K562 (cell line): ENCODE results near the gene SERPINA12. TPM values are rescaled to one million over a fixed set of nuclear protein-coding genes. Genes with fewer than 3 reads are reported as not detected.

Experiments used
- ATAC-seq: fragments of 200-7000 bp; cut with Tn5 transposase; 3 replicates; pipeline ENCODE4 v1.9.1; 2020; ENCODE audit warnings: moderate library complexity
- BruUV-seq: library from RNA; stranded (reverse); fragments of 400-500 nt; replicated peaks from 2 replicates; lab custom pipeline; 2021; lab: Mats Ljungman, UMichigan
- CTCF ChIA-PET: fragments of 300-600 bp; formaldehyde crosslinking; extraction: SDS; loops from one replicate; lab custom pipeline; 2021; ENCODE audit warnings: low intra/inter-chr PET ratio; lab: Yijun Ruan, JAX
- POLR2A ChIA-PET: fragments of 300-600, 350-650 bp; sonication (Branson Sonifier 250); formaldehyde crosslinking; extraction: SDS; loops from one replicate; lab custom pipeline; 2021; ENCODE audit warnings: antibody characterized with exemption, inconsistent platforms; lab: Yijun Ruan, JAX
- DNase-seq, 4 experiments: peaks; one replicate each; pipeline versions ENCODE4 v3.0.0 to v3.0.0-alpha.2; 2011 to 2018; ENCODE audit warnings: low spot score in 3 of 4, mixed read lengths in 3 of 4; ENCODE audit errors: extremely low read depth in 1 of 4
- FAIRE-seq: peaks from 2 replicates; lab custom pipeline; 2011; peaks lifted over from hg19 to GRCh38; lab: Jason Lieb, UNC
- H2AFZ ChIP-seq: 2 replicates; pipeline ENCODE4 v1.6.0; 2011; ENCODE audit warnings: low read depth, low read length, control low read depth, inconsistent platforms
- H3K27ac ChIP-seq: fragments of 200-600 bp; 3 replicates; pipeline ENCODE4 v1.8.0; 2011; ENCODE audit warnings: low read depth, mild to moderate bottlenecking, control low read depth, inconsistent platforms, low read length, moderate library complexity, mixed read lengths; ENCODE audit errors: extremely low read depth
- H3K27me3 ChIP-seq, 2 experiments: fragments of 300-600 bp in 1 of 2; 2 replicates in 1 of 2; 3 replicates in 1 of 2; pipeline versions ENCODE4 v1.6.0 to v1.8.0; 2011; ENCODE audit warnings: inconsistent platforms in 2 of 2, low read length in 2 of 2, mild to moderate bottlenecking in 1 of 2, mixed read lengths in 1 of 2, moderate library complexity in 1 of 2; ENCODE audit not compliant: control insufficient read depth in 2 of 2, insufficient read depth in 2 of 2
- H3K36me3 ChIP-seq: fragments of 300-600 bp; 3 replicates; pipeline ENCODE4 v1.8.0; 2011; ENCODE audit warnings: mild to moderate bottlenecking, low read length, inconsistent platforms; ENCODE audit not compliant: control insufficient read depth, insufficient read depth
- H3K4me1 ChIP-seq, 2 experiments: fragments of 200-600 bp in 1 of 2; replicated peaks in 1 of 2; 2 replicates in 1 of 2; 3 replicates in 1 of 2; pipeline versions ENCODE4 v1.5.1 to v1.8.0; 2011; ENCODE audit warnings: inconsistent platforms in 2 of 2, low read length in 2 of 2, mild to moderate bottlenecking in 1 of 2, mixed read lengths in 1 of 2, moderate library complexity in 1 of 2; ENCODE audit not compliant: control insufficient read depth in 2 of 2, insufficient read depth in 2 of 2
- H3K4me2 ChIP-seq: 2 replicates; pipeline ENCODE4 v1.6.1; 2011; ENCODE audit warnings: low read length, control low read depth, inconsistent platforms, mixed read lengths; ENCODE audit not compliant: insufficient read depth
- H3K4me3 ChIP-seq: fragments of 200-600 bp; sonication (generic), shearing (Covaris generic); 2 replicates; pipeline ENCODE4 v1.5.1; 2016; ENCODE audit warnings: control low read depth, inconsistent platforms
- H3K79me2 ChIP-seq: fragments of 200-600 bp; 3 replicates; pipeline ENCODE4 v1.8.0; 2011; ENCODE audit warnings: low read length, inconsistent platforms; ENCODE audit not compliant: control insufficient read depth, insufficient read depth
- H3K9ac ChIP-seq, 2 experiments: 2 replicates each; pipeline versions ENCODE4 v1.6.0 to v1.6.1; 2011; ENCODE audit warnings: low read depth in 2 of 2, low read length in 2 of 2, control low read depth in 1 of 2, inconsistent platforms in 1 of 2, mild to moderate bottlenecking in 1 of 2, mixed read lengths in 1 of 2; ENCODE audit not compliant: insufficient read depth in 1 of 2
- H3K9me1 ChIP-seq: one replicate; pipeline ENCODE4 v1.6.0; 2011; ENCODE audit warnings: inconsistent platforms, mild to moderate bottlenecking, low read length, moderate library complexity; ENCODE audit not compliant: control insufficient read depth, insufficient read depth
- H3K9me3 ChIP-seq: replicated peaks from 2 replicates; pipeline ENCODE4 v1.5.1; 2011; ENCODE audit warnings: low read depth, low read length, inconsistent platforms; ENCODE audit not compliant: control insufficient read depth, insufficient read depth
- H4K20me1 ChIP-seq: replicated peaks from 2 replicates; pipeline ENCODE4 v1.6.1; 2011; ENCODE audit warnings: low read length, inconsistent platforms, mixed read lengths; ENCODE audit not compliant: control insufficient read depth, insufficient read depth
- CEBPB ChIP-seq: fragments of 450-650 bp; IDR thresholded peaks from 2 replicates; pipeline ENCODE4 v1.6.1; 2016; ENCODE audit warnings: missing genetic modification characterization, missing compliant biosample characterization
- CHCHD3 ChIP-seq: fragments of 250-450 bp; sonication (Bioruptor Pico); IDR thresholded peaks from 2 replicates; pipeline ENCODE4 v2.1.2; 2022; ENCODE audit warnings: mild to moderate bottlenecking
- ETV6 ChIP-seq, 3 experiments: fragments of 150-350 bp in 1 of 3; sonication (generic) in 1 of 3; formaldehyde crosslinking in 1 of 3; IDR thresholded peaks; 2 replicates each; pipeline versions ENCODE4 v1.6.1 to v1.8.0; 2014 to 2022; ENCODE audit warnings: borderline replicate concordance in 2 of 3, low read depth in 2 of 3, antibody characterized with exemption in 1 of 3, low read length in 1 of 3, mild to moderate bottlenecking in 1 of 3, missing genetic modification reagents in 1 of 3
- FOXJ3 ChIP-seq: sonication (generic); formaldehyde crosslinking; IDR thresholded peaks from 2 replicates; pipeline ENCODE4 v1.4.0; 2020; ENCODE audit warnings: mild to moderate bottlenecking, missing genetic modification reagents
- HDAC2 ChIP-seq: fragments of 450-650 bp; IDR thresholded peaks from 2 replicates; pipeline ENCODE4 v1.6.1; 2016; ENCODE audit warnings: mild to moderate bottlenecking
- HDAC3 ChIP-seq: fragments of 450-650 bp; IDR thresholded peaks from 2 replicates; pipeline ENCODE4 v1.6.1; 2018; ENCODE audit warnings: borderline replicate concordance, mild to moderate bottlenecking, moderate library complexity; ENCODE audit not compliant: partially characterized antibody
- HDAC6 ChIP-seq: IDR thresholded peaks from 2 replicates; pipeline ENCODE4 v1.6.1; 2012; ENCODE audit warnings: low read depth, mild to moderate bottlenecking, control low read depth, inconsistent platforms, low read length, moderate library complexity
- HNRNPUL1 ChIP-seq: fragments of 200-400 bp; formaldehyde crosslinking; IDR thresholded peaks from 2 replicates; pipeline ENCODE4 v1.6.1; 2017; ENCODE audit warnings: low read length
- JUNB ChIP-seq: fragments of 450-650 bp; formaldehyde crosslinking; conservative IDR thresholded peaks from 2 replicates; pipeline ENCODE4 v1.4.0; 2020; ENCODE audit warnings: mild to moderate bottlenecking
- ZFP30 ChIP-seq: fragments of 250-450 bp; sonication (Bioruptor Pico); IDR thresholded peaks from 2 replicates; pipeline ENCODE4 v1.8.0; 2022; ENCODE audit warnings: moderate library complexity, mild to moderate bottlenecking, inconsistent platforms, borderline replicate concordance
- ZNF165 ChIP-seq: fragments of 250-450 bp; sonication (Bioruptor Pico); IDR thresholded peaks from 2 replicates; pipeline ENCODE4 v1.4.0; 2020; ENCODE audit warnings: borderline replicate concordance
- ZNF175 ChIP-seq: fragments of 200-800 bp; sonication (Bioruptor generic); IDR thresholded peaks from 2 replicates; pipeline ENCODE4 v1.6.1; 2016; ENCODE audit warnings: low read depth, mild to moderate bottlenecking, missing genetic modification characterization, missing compliant biosample characterization
- ZNF584 ChIP-seq: fragments of 200-800 bp; sonication (Bioruptor generic); IDR thresholded peaks from 2 replicates; pipeline ENCODE4 v1.6.1; 2016; ENCODE audit warnings: low read depth, mild to moderate bottlenecking, missing genetic modification characterization, missing compliant biosample characterization
- ZNF766 ChIP-seq: fragments of 200-800 bp; sonication (Bioruptor generic); conservative IDR thresholded peaks from 2 replicates; pipeline ENCODE4 v1.6.1; 2016; ENCODE audit warnings: missing genetic modification characterization, missing compliant biosample characterization
- WGBS: fragments of 100-300 bp; shearing (Covaris generic); methylation state at CpG from one replicate; pipeline ENCODE4 v1.1.6; 2016; ENCODE audit warnings: low coverage, mixed read lengths; ENCODE audit not compliant: insufficient coverage; ENCODE audit errors: missing lambda C conversion rate; 5-methylcytosine and 5-hydroxymethylcytosine counted together
- in situ Hi-C: fragments of 300-500 bp; cut with MboI; formaldehyde crosslinking; loops from 4 replicates; pipeline ENCODE4 v1.15.0; 2018; ENCODE audit warnings: inconsistent platforms, mixed read lengths
- intact Hi-C: fragments of 100-400 bp; cut with micrococcal nuclease; formaldehyde crosslinking; loops from 2 replicates; pipeline ENCODE4 v1.14.2; 2022
- polyA plus RNA-seq, 8 experiments: library from polyadenylated mRNA; depleted of rRNA in 4 of 8; stranded (reverse) in 5 of 8; unstranded in 3 of 8; fragments of >200 nt; fragmentation: Nextera tagmentation in 2 of 8; fragmentation: Illumina TruSeq in 1 of 8; extraction: Ambion mirVana in 2 of 8; extraction: Trizol in 1 of 8; gene quantifications; 2 replicates each; pipeline versions ENCODE4 v1.2.1 to v1.2.3, GENCODE V29; 2011 to 2014; ENCODE audit warnings: inconsistent platforms in 1 of 8, missing spikeins in 1 of 8
- total RNA-seq, 7 experiments: library from RNA; depleted of rRNA in 6 of 7; stranded (reverse); fragments of >200 nt in 6 of 7; fragmentation: Illumina TruSeq in 2 of 7; extraction: Trizol in 2 of 7; gene quantifications; 2 replicates each; pipeline versions ENCODE4 v1.2.1 to v1.2.3, GENCODE V29; 2011 to 2021; ENCODE audit warnings: low replicate concordance in 1 of 7
- TF ChIP-seq, protein P1 (sequence below): sonication (generic); IDR thresholded peaks from 2 replicates; pipeline ENCODE4 v1.6.1; 2016
- TF ChIP-seq, protein P2 (sequence below): sonication (generic); formaldehyde crosslinking; IDR thresholded peaks from 2 replicates; pipeline ENCODE4 v1.8.0; 2022; ENCODE audit warnings: mild to moderate bottlenecking, missing genetic modification reagents, borderline replicate concordance

SERPINA12 gene
- total and polyA plus RNA-seq, 9 of the 15 experiments (the other 6 are each of a cell fraction or from before 2014, with no cell fraction given): not detected

DNA sequence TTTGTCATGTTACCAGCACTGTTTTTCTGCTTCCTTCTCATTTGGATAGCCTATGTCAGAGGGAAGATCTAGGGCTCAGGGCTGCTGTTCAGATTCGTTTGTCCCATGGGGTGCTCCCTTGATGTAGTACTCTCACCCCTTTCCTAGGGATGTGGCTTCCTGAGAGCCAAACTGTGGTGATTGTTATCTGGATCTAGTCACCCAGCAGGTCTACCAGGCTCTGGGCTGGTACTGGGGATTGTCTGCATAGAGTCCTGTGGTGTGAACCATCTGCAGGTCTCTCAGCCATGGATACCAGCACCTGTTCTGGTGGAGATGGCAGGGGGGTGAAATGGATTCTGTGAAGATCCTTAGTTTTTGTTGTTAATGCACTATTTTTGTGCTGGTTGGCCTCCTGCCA lies 51.2 kb downstream of the SERPINA12 start:
- H2AFZ ChIP-seq: no peak overlapping the region
- no peak overlapping the region for H3K4me2 ChIP-seq
- H3K27ac ChIP-seq: no peak overlapping the region
- DNase-seq: no peak
- H3K79me2 ChIP-seq: no peaks in the 10 kb centered on the region
- no peak overlapping the region for H3K4me3 ChIP-seq
- in situ Hi-C loops: no loop called here
- no peaks in the 10 kb centered on the region for H3K4me1 ChIP-seq
- no peaks in the 10 kb centered on the region for H3K27me3 ChIP-seq
- no peak for ATAC-seq
- TF ChIP-seq HNRNPUL1: no peak
- TF ChIP-seq ZFP30 (CRISPR knock-in tag): no peak
- TF ChIP-seq ETV6 (IDR thresholded peaks at IDR 0.05; ENCODE audit: borderline replicate concordance in 1 of 2, low read depth in 2 of 2, low read length in 1 of 2): no peak
- no peak for TF ChIP-seq ETV6 (CRISPR knock-in tag; IDR thresholded peaks at IDR 0.05; ENCODE audit: borderline replicate concordance)
- TF ChIP-seq HDAC2: no peak
- TF ChIP-seq CHCHD3 (CRISPR knock-in tag): no peak
- no peak for TF ChIP-seq ZNF165 (CRISPR knock-in tag)
- TF ChIP-seq FOXJ3: no peak
- TF ChIP-seq ZNF175 (CRISPR knock-in tag): no peak
- TF ChIP-seq HDAC3: no peak
- TF ChIP-seq HDAC6: no peak
- no peak for TF ChIP-seq ZNF584 (CRISPR knock-in tag)
- no peak for TF ChIP-seq CEBPB
- no peak for TF ChIP-seq JUNB (CRISPR knock-in tag)
- TF ChIP-seq, protein P1, sequence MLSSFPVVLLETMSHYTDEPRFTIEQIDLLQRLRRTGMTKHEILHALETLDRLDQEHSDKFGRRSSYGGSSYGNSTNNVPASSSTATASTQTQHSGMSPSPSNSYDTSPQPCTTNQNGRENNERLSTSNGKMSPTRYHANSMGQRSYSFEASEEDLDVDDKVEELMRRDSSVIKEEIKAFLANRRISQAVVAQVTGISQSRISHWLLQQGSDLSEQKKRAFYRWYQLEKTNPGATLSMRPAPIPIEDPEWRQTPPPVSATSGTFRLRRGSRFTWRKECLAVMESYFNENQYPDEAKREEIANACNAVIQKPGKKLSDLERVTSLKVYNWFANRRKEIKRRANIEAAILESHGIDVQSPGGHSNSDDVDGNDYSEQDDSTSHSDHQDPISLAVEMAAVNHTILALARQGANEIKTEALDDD: no peak
- TF ChIP-seq, protein P2, sequence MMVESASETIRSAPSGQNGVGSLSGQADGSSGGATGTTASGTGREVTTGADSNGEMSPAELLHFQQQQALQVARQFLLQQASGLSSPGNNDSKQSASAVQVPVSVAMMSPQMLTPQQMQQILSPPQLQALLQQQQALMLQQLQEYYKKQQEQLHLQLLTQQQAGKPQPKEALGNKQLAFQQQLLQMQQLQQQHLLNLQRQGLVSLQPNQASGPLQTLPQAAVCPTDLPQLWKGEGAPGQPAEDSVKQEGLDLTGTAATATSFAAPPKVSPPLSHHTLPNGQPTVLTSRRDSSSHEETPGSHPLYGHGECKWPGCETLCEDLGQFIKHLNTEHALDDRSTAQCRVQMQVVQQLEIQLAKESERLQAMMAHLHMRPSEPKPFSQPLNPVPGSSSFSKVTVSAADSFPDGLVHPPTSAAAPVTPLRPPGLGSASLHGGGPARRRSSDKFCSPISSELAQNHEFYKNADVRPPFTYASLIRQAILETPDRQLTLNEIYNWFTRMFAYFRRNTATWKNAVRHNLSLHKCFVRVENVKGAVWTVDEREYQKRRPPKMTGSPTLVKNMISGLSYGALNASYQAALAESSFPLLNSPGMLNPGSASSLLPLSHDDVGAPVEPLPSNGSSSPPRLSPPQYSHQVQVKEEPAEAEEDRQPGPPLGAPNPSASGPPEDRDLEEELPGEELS (CRISPR knock-in tag): no peak
- TF ChIP-seq ZNF766: no peak
- TF ChIP-seq, all 486 proteins: peak for 0
- H3K9me3 ChIP-seq: no peaks in the 10 kb centered on the region
- no TSS peak for BruUV-seq
- H3K9ac ChIP-seq: no peak overlapping the region
- no peak for FAIRE-seq
- H3K9me1 ChIP-seq: no peaks in the 10 kb centered on the region
- intact Hi-C loops: no loop called here
- no peaks in the 10 kb centered on the region for H3K36me3 ChIP-seq
- no peaks in the 10 kb centered on the region for H4K20me1 ChIP-seq
- CTCF ChIA-PET: no interaction called here
- POLR2A ChIA-PET: no interaction called here
- 0% methylated on average over 1 of the region's 1 CpG for WGBS
